Measurements from ENCODE around the gene JPH4. TPM values are rescaled to one million over a fixed set of nuclear protein-coding genes. Genes with fewer than 3 reads are reported as not detected.

JPH4 gene
- total RNA-seq, 1 experiment from 2014 or later, result 6.8 TPM

DNA sequence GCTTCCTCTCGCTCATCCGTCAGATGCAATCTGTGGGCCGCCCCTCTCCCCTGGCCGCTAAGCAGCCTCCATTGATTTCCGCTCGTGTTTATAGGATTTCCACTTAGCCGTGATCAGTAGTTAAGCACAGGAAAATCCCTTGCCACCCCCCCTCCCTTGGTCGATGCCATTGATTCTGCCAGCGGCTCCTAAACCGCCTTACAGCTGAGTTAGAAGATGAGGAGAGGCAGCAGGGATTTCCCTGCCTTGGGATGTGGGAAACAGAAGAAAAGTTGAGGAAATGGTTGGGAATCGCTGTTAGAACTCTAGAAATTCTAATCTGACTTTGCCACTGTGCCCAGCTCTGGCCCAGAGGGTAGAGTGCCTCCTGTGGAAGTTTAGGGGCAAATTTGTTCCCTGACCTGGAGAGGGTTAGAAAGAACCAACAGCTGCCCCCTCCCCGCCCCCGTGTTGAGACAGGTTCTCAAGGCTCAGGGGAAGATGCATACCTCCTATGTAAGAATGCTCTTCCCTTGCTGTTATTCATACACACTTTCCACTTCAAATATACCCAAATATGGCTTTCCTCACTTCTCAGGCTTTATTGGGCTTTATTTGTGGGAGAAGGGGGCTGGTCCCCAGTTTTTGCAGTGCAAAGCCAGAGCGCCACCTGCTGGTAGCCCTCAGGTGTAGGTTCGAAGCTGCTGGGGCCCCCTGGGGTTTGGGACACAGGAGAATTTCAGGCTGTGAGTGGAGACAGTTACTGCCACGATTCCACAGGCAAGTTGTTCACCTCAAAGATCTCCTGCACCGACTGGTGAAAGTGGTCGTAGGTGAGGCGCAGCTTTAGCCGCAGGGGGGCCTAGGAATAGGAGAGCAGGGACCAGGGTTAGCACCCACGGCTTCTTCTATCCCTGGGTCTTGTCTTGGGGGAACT lies 19.3 kb downstream of the JPH4 start:
- H4K5ac ChIP-seq (ENCODE audit: insufficient read length, low read depth, low read length), result no peak overlapping the region
- no peak overlapping the region for H3K56ac ChIP-seq (ENCODE audit: insufficient read length, low read depth, low read length)
- no peaks in the 10 kb centered on the region for H3K9me3 ChIP-seq (ENCODE audit: control insufficient read depth, low read depth, low read length)
- no peak overlapping the region for H4K8ac ChIP-seq (replicated peaks; ENCODE audit: insufficient read length, low read depth, low read length)
- H2BK15ac ChIP-seq (ENCODE audit: low read depth, low read length), result no peak overlapping the region
- H3K4ac ChIP-seq (ENCODE audit: low read depth, low read length), result no peak overlapping the region
- H2BK120ac ChIP-seq (ENCODE audit: low read depth, low read length, poor library complexity, severe bottlenecking), result peak overlapping the region; percentile 31
- no peaks in the 10 kb centered on the region for H3K27me3 ChIP-seq (ENCODE audit: insufficient read depth, low read length)
- H3K36me3 Mint-ChIP-seq (ENCODE audit: insufficient read depth in 1 of 3, low read depth in 3 of 3), result peaks cover 15 to 63% (median 53%) of the 10 kb centered on the region in 3 experiments
- no peak overlapping the region for H3K14ac ChIP-seq (ENCODE audit: insufficient read depth, low read length)
- H3K27ac ChIP-seq (ENCODE audit: insufficient read length, low read depth, low read length), result no peak overlapping the region
- no peak overlapping the region for H2BK5ac ChIP-seq (ENCODE audit: insufficient read length, low read length)
- no peak overlapping the region for H3T11ph ChIP-seq (ENCODE audit: low read length)
- no peak overlapping the region for H2AK5ac ChIP-seq (ENCODE audit: insufficient read length, low read length)
- no peaks in the 10 kb centered on the region; the same call in 1 of the 2 replicates for H3K79me2 ChIP-seq (ENCODE audit: insufficient read depth, low read length)
- no peak overlapping the region for H3K23ac ChIP-seq (ENCODE audit: insufficient read length, low read depth, low read length)
- no peaks in the 10 kb centered on the region for H3K27me3 Mint-ChIP-seq (ENCODE audit: low read depth)
- peaks cover 21 to 40% of the 10 kb centered on the region in 2 experiments for H3K4me1 Mint-ChIP-seq
- H3K4me2 ChIP-seq (ENCODE audit: insufficient read depth, insufficient read length, low read length), result no peak overlapping the region
- H3K4me3 Mint-ChIP-seq, result peak overlapping the region in 1 of 2 experiments; percentile 48; a peak in 2 of 5 replicates
- no peak overlapping the region for H3K9ac ChIP-seq (ENCODE audit: extremely low read depth, insufficient read length, low read length)
- H2BK20ac ChIP-seq (ENCODE audit: low read depth, low read length, poor library complexity, severe bottlenecking), result no peak overlapping the region
- peak; percentile 69 for DNase-seq
- peaks cover 4% of the 10 kb centered on the region; the same call in 1 of the 2 replicates for H3K4me1 ChIP-seq (ENCODE audit: insufficient read depth, low read length)
- no peak overlapping the region for H4K91ac ChIP-seq (ENCODE audit: insufficient read length, low read depth, low read length)
- no peaks in the 10 kb centered on the region for H4K20me1 ChIP-seq (ENCODE audit: control insufficient read depth, insufficient read depth, insufficient read length)
- H3K79me1 ChIP-seq (ENCODE audit: insufficient read depth, low read depth, low read length, poor library complexity, severe bottlenecking), result no peaks in the 10 kb centered on the region
- no peak overlapping the region for H3K18ac ChIP-seq (ENCODE audit: insufficient read length, low read depth, low read length)
- H2BK12ac ChIP-seq (ENCODE audit: insufficient read length, low read depth, low read length), result no peak overlapping the region
- no peak overlapping the region for H2AFZ ChIP-seq (ENCODE audit: low read length)
- TF ChIP-seq, protein P1, sequence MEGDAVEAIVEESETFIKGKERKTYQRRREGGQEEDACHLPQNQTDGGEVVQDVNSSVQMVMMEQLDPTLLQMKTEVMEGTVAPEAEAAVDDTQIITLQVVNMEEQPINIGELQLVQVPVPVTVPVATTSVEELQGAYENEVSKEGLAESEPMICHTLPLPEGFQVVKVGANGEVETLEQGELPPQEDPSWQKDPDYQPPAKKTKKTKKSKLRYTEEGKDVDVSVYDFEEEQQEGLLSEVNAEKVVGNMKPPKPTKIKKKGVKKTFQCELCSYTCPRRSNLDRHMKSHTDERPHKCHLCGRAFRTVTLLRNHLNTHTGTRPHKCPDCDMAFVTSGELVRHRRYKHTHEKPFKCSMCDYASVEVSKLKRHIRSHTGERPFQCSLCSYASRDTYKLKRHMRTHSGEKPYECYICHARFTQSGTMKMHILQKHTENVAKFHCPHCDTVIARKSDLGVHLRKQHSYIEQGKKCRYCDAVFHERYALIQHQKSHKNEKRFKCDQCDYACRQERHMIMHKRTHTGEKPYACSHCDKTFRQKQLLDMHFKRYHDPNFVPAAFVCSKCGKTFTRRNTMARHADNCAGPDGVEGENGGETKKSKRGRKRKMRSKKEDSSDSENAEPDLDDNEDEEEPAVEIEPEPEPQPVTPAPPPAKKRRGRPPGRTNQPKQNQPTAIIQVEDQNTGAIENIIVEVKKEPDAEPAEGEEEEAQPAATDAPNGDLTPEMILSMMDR (conservative IDR thresholded peaks at IDR 0.05), result peak; percentile 98
- WGBS (ENCODE audit: extremely low coverage, insufficient read length, low lambda C conversion rate), result no CpG with 5 or more reads among the region's 21 CpGs
- H3K23me2 ChIP-seq (ENCODE audit: insufficient read length, low read depth, low read length, poor library complexity, severe bottlenecking), result peaks cover 19% of the 10 kb centered on the region
- no peaks in the 10 kb centered on the region for H3K9me3 Mint-ChIP-seq
- H3K27ac Mint-ChIP-seq, result peak overlapping the region in 2 of 3 experiments; percentile 35 to 87; a peak in 3 of 7 replicates

Data from H9 (cell line).